HEK293 (cell line): ENCODE data around the gene HARS2.

Experiments used
- CTCF ChIA-PET: fragments of 350-600 bp; formaldehyde crosslinking; extraction: SDS; loops from one replicate; lab custom pipeline; 2021; ENCODE audit warnings: antibody characterized with exemption; lab: Yijun Ruan, JAX
- POLR2A ChIA-PET: fragments of 300-600 bp; formaldehyde crosslinking; extraction: SDS; loops from one replicate; lab custom pipeline; 2020; ENCODE audit warnings: antibody characterized with exemption, inconsistent platforms; lab: Yijun Ruan, JAX
- H3K27ac ChIP-seq: fragments of 200-500 bp; sonication (Bioruptor generic); 2 replicates; pipeline ENCODE4 v1.5.1; 2014; ENCODE audit warnings: low read depth, low read length, control low read depth, inconsistent platforms; ENCODE audit errors: extremely low read depth
- H3K36me3 ChIP-seq, 2 experiments: fragments of 200-500 bp in 1 of 2; sonication (Bioruptor generic) in 1 of 2; 1 replicate in 1 of 2; 2 replicates in 1 of 2; pipeline ENCODE4 v1.5.1; 2014 to 2017; ENCODE audit warnings: inconsistent platforms in 2 of 2, low read length in 2 of 2; ENCODE audit not compliant: control insufficient read depth in 2 of 2, insufficient read depth in 1 of 2
- H3K4me1 ChIP-seq: fragments of 200-500 bp; sonication (Bioruptor generic); 2 replicates; pipeline ENCODE4 v1.5.1; 2014; ENCODE audit warnings: mild to moderate bottlenecking, low read length, inconsistent platforms; ENCODE audit not compliant: control insufficient read depth, insufficient read depth
- H3K4me3 ChIP-seq: 2 replicates; pipeline ENCODE4 v1.5.1; 2011; ENCODE audit warnings: low read depth, mild to moderate bottlenecking, control low read depth, low read length, moderate library complexity
- H3K9me3 ChIP-seq: fragments of 200-500 bp; sonication (Bioruptor generic); 2 replicates; pipeline ENCODE4 v1.5.1; 2014; ENCODE audit warnings: low read depth, low read length, inconsistent platforms; ENCODE audit not compliant: control insufficient read depth, insufficient read depth
- ATF2 ChIP-seq: fragments of 450-650 bp; formaldehyde crosslinking; IDR thresholded peaks from 2 replicates; pipeline ENCODE4 v1.5.1; 2016; ENCODE audit warnings: missing biosample characterization, missing genetic modification characterization, low read depth
- GLI4 ChIP-seq: fragments of 450-650 bp; formaldehyde crosslinking; IDR thresholded peaks from 2 replicates; pipeline ENCODE4 v1.5.1; 2016; ENCODE audit warnings: missing biosample characterization, missing genetic modification characterization
- HIC1 ChIP-seq: fragments of 450-650 bp; formaldehyde crosslinking; IDR thresholded peaks from 2 replicates; pipeline ENCODE4 v1.5.1; 2016; ENCODE audit warnings: missing biosample characterization, missing genetic modification characterization
- INSM2 ChIP-seq: fragments of 450-650 bp; formaldehyde crosslinking; IDR thresholded peaks from 2 replicates; pipeline ENCODE4 v1.5.1; 2016; ENCODE audit warnings: missing biosample characterization, missing genetic modification characterization
- KLF7 ChIP-seq: fragments of 450-650 bp; formaldehyde crosslinking; IDR thresholded peaks from 2 replicates; pipeline ENCODE4 v1.5.1; 2016; ENCODE audit warnings: missing biosample characterization, missing genetic modification characterization, borderline replicate concordance
- KLF8 ChIP-seq: fragments of 450-650 bp; formaldehyde crosslinking; IDR thresholded peaks from 2 replicates; pipeline ENCODE4 v1.5.1; 2016; ENCODE audit warnings: missing biosample characterization, missing genetic modification characterization
- SETDB1 ChIP-seq: IDR thresholded peaks from one replicate; pipeline ENCODE4 v1.6.1; 2017; ENCODE audit warnings: mild to moderate bottlenecking, low read length, moderate library complexity, mixed read lengths; ENCODE audit not compliant: insufficient read length
- TSHZ1 ChIP-seq: fragments of 450-650 bp; formaldehyde crosslinking; IDR thresholded peaks from 2 replicates; pipeline ENCODE4 v1.5.1; 2016; ENCODE audit warnings: missing biosample characterization, missing genetic modification characterization, borderline replicate concordance
- YY2 ChIP-seq: fragments of 450-650 bp; formaldehyde crosslinking; IDR thresholded peaks from 2 replicates; pipeline ENCODE4 v1.5.1; 2016; ENCODE audit warnings: missing biosample characterization, missing genetic modification characterization
- ZBTB20 ChIP-seq: fragments of 450-650 bp; formaldehyde crosslinking; IDR thresholded peaks from 2 replicates; pipeline ENCODE4 v1.5.1; 2016; ENCODE audit warnings: missing biosample characterization, missing genetic modification characterization
- ZFHX2 ChIP-seq: fragments of 450-650 bp; formaldehyde crosslinking; conservative IDR thresholded peaks from 2 replicates; pipeline ENCODE4 v1.5.1; 2016; ENCODE audit warnings: missing biosample characterization, missing genetic modification characterization
- ZFP41 ChIP-seq: fragments of 450-650 bp; formaldehyde crosslinking; IDR thresholded peaks from 2 replicates; pipeline ENCODE4 v1.5.1; 2016; ENCODE audit warnings: missing biosample characterization, missing genetic modification characterization, borderline replicate concordance
- ZNF133 ChIP-seq: fragments of 450-650 bp; formaldehyde crosslinking; IDR thresholded peaks from 2 replicates; pipeline ENCODE4 v1.5.1; 2016; ENCODE audit warnings: missing biosample characterization, missing genetic modification characterization
- ZNF169 ChIP-seq: fragments of 450-650 bp; formaldehyde crosslinking; IDR thresholded peaks from 2 replicates; pipeline ENCODE4 v1.5.1; 2016; ENCODE audit warnings: missing biosample characterization, missing genetic modification characterization
- ZNF223 ChIP-seq: fragments of 450-650 bp; formaldehyde crosslinking; IDR thresholded peaks from 2 replicates; pipeline ENCODE4 v1.5.1; 2016; ENCODE audit warnings: missing biosample characterization, missing genetic modification characterization
- ZNF266 ChIP-seq: fragments of 450-650 bp; formaldehyde crosslinking; IDR thresholded peaks from 2 replicates; pipeline ENCODE4 v1.5.1; 2016; ENCODE audit warnings: missing biosample characterization, missing genetic modification characterization, low read depth
- ZNF362 ChIP-seq: fragments of 450-650 bp; formaldehyde crosslinking; IDR thresholded peaks from 2 replicates; pipeline ENCODE4 v1.5.1; 2016; ENCODE audit warnings: missing biosample characterization, missing genetic modification characterization
- ZNF510 ChIP-seq: fragments of 450-650 bp; formaldehyde crosslinking; IDR thresholded peaks from 2 replicates; pipeline ENCODE4 v1.5.1; 2018; ENCODE audit warnings: mild to moderate bottlenecking, missing genetic modification characterization, missing biosample characterization; ENCODE audit not compliant: insufficient replicate concordance
- ZNF530 ChIP-seq: fragments of 450-650 bp; formaldehyde crosslinking; IDR thresholded peaks from 2 replicates; pipeline ENCODE4 v1.5.1; 2016; ENCODE audit warnings: low read depth, missing biosample characterization, missing genetic modification characterization
- ZNF626 ChIP-seq: fragments of 450-650 bp; sonication (Bioruptor Pico); formaldehyde crosslinking; IDR thresholded peaks from 2 replicates; pipeline ENCODE4 v1.5.1; 2018; ENCODE audit warnings: missing biosample characterization, missing genetic modification characterization, inconsistent platforms
- ZSCAN18 ChIP-seq: fragments of 450-650 bp; formaldehyde crosslinking; IDR thresholded peaks from 2 replicates; pipeline ENCODE4 v1.5.1; 2016; ENCODE audit warnings: missing biosample characterization, missing genetic modification characterization
- ZXDB ChIP-seq: fragments of 450-650 bp; formaldehyde crosslinking; IDR thresholded peaks from 2 replicates; pipeline ENCODE4 v1.5.1; 2016; ENCODE audit warnings: missing biosample characterization, missing genetic modification characterization

HARS2 gene

GRCh38 chr5:140674629-140675028 is 16.6 kb upstream of the HARS2 start (continued):
- no peak for TF ChIP-seq ZXDB
- no peak for TF ChIP-seq ZNF133
- TF ChIP-seq ZNF510 (tag by site-specific recombination): no peak
- no peak for TF ChIP-seq ZNF223
- no peak for TF ChIP-seq SETDB1
- TF ChIP-seq ZNF169 (tag by site-specific recombination): no peak
- TF ChIP-seq ZBTB20 (tag by site-specific recombination): no peak
- no peak for TF ChIP-seq ZFP41 (tag by site-specific recombination)
- no peak for TF ChIP-seq ZSCAN18 (tag by site-specific recombination)
- TF ChIP-seq ZNF266 (tag by site-specific recombination): no peak
- no peak for TF ChIP-seq ATF2 (tag by site-specific recombination)

- ChIA-PET POLR2A (interaction anchor here (3.5 kb wide), 1 partner anchor 13 kb away, joined by 19 read pairs; the partner anchor contains the start of genes HARS1 and HARS2), CTCF (no interaction called here)
- H3K27ac ChIP-seq: no peak overlapping the region
- no peak overlapping the region for H3K4me3 ChIP-seq
- no peaks in the 10 kb centered on the region for H3K4me1 ChIP-seq
- no peaks in the 10 kb centered on the region for H3K9me3 ChIP-seq
- no peak for TF ChIP-seq INSM2 (tag by site-specific recombination)
- TF ChIP-seq KLF7 (tag by site-specific recombination): no peak
- TF ChIP-seq ZNF530: no peak
- TF ChIP-seq ZNF626 (tag by site-specific recombination): no peak
- no peak for TF ChIP-seq ZFHX2 (tag by site-specific recombination)
- no peak for TF ChIP-seq ZNF362
- TF ChIP-seq TSHZ1: no peak
- TF ChIP-seq GLI4: no peak
- no peak for TF ChIP-seq KLF8 (tag by site-specific recombination)
- TF ChIP-seq YY2 (tag by site-specific recombination): no peak
- no peak for TF ChIP-seq HIC1
- peaks cover 35 to 91% of the 10 kb centered on the region in 2 experiments; a peak in 2 of 3 replicates for H3K36me3 ChIP-seq
Observed at GRCh38 chr5:140677947-140678346, 13.3 kb upstream of the HARS2 start.
